ENCODE results near the gene PRMT2.

DNA sequence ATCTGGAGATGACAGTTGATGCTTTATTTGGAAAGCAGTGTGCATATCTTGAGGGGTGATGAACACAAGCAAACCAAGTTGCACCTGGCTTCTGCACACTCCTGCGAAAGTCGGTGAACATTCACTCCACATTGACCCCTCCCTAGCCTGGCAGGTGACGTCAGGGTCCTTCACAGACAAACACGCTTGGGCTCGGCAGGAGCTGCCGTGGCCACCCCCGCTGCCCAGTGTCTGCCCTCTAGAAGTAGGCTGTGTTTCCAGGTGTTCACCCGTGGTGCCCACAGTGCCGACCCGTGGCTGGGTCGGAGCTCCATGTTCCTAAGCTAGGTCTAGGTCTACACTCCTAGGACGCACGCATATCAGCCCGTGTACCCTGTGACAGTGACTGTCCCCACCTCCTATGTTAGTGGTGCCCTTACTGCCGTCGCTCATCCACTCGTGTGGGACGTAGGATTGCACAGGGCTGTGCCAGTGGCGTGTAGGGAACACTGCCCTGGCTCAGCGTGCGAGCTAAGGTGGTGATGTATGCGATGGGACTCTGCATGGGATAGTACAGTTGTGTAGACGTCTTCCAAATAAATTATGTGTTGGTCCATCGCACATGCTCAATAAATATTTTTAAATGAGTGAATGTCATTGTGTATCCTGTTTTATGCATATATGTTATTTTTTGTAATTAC is 29.0 kb downstream of the PRMT2 start:
- TF ChIP-seq EZH2 (IDR thresholded peaks at IDR 0.05; ENCODE audit: borderline replicate concordance, low read depth, low read length, poor library complexity, severe bottlenecking): no peak
- TF ChIP-seq, protein P1, sequence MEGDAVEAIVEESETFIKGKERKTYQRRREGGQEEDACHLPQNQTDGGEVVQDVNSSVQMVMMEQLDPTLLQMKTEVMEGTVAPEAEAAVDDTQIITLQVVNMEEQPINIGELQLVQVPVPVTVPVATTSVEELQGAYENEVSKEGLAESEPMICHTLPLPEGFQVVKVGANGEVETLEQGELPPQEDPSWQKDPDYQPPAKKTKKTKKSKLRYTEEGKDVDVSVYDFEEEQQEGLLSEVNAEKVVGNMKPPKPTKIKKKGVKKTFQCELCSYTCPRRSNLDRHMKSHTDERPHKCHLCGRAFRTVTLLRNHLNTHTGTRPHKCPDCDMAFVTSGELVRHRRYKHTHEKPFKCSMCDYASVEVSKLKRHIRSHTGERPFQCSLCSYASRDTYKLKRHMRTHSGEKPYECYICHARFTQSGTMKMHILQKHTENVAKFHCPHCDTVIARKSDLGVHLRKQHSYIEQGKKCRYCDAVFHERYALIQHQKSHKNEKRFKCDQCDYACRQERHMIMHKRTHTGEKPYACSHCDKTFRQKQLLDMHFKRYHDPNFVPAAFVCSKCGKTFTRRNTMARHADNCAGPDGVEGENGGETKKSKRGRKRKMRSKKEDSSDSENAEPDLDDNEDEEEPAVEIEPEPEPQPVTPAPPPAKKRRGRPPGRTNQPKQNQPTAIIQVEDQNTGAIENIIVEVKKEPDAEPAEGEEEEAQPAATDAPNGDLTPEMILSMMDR (conservative IDR thresholded peaks at IDR 0.05; ENCODE audit: low read depth, low read length): no peak
